NT2/D1 (cell line): Measurements from ENCODE around the gene IPO8.
"Not testable (repeated sequence)": the region's sequence is repeated elsewhere in the genome, so short reads cannot be mapped to it uniquely, and the experiment has no call there.

ENCODE experiments used
- SUZ12 ChIP-seq: IDR thresholded peaks from 2 replicates; pipeline ENCODE4 v1.6.1; 2011; ENCODE audit not compliant: insufficient read length, insufficient read depth; ENCODE audit errors: extremely low read depth
- YY1 ChIP-seq: IDR thresholded peaks from 2 replicates; pipeline ENCODE4 v1.6.1; 2011; ENCODE audit not compliant: insufficient read length, insufficient read depth
- ZNF274 ChIP-seq: IDR thresholded peaks from 2 replicates; pipeline ENCODE4 v1.6.1; 2011; ENCODE audit warnings: mild to moderate bottlenecking, low read depth, low read length

DNA sequence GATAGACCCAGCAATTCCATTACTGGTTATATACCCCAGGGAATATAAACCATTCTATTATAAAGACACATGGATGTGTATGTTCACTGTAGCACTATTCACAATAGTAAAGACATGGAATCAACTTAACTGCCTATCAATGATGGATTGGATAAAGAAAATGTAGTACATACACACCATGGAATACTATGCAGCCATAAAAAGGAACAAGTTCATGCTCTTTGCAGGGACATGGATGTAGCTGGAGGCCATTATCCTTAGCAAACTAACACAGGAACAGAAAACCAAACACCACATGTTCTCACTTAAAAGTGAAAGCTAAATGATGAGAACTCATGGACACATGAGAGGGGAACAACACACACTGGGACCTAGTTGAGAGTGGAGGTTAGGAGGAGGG, 85.8 kb downstream of the IPO8 start:
- not testable (repeated sequence) for TF ChIP-seq SUZ12, YY1, ZNF274
